Colonic mucosa (tissue), 4 donors: ENCODE measurements around the gene PTGES3L. TPM values are rescaled to one million over a fixed set of nuclear protein-coding genes. Genes with fewer than 3 reads are reported as not detected.
"Not testable (repeated sequence)": the region's sequence is repeated elsewhere in the genome, so short reads cannot be mapped to it uniquely, and the experiment has no call there.

Source experiments
- DNase-seq: peaks from one replicate; pipeline ENCODE4 v3.0.0-alpha.2; 2020
- H3K27ac ChIP-seq: fragments of 200-600 bp; one replicate; pipeline ENCODE4 v1.8.0; 2021
- H3K27me3 ChIP-seq: fragments of 200-600 bp; one replicate; pipeline ENCODE4 v1.8.0; 2021
- H3K36me3 ChIP-seq: fragments of 200-600 bp; one replicate; pipeline ENCODE4 v1.8.0; 2021
- H3K4me1 ChIP-seq: fragments of 200-600 bp; one replicate; pipeline ENCODE4 v1.8.0; 2021; ENCODE audit warnings: mild to moderate bottlenecking
- H3K4me3 ChIP-seq: fragments of 200-600 bp; one replicate; pipeline ENCODE4 v1.8.0; 2021
- H3K9ac ChIP-seq, 2 donors: one replicate each; pipeline ENCODE4 v1.7.0; 2013; ENCODE audit warnings: control low read depth in 2 of 2, low read depth in 2 of 2, low read length in 2 of 2
- H3K9me3 ChIP-seq: fragments of 200-600 bp; one replicate; pipeline ENCODE4 v1.8.0; 2021
- CTCF ChIP-seq: fragments of 200-600 bp; IDR thresholded peaks from one replicate; pipeline ENCODE4 v1.8.0; 2022; ENCODE audit warnings: antibody characterized with exemption, mild to moderate bottlenecking
- intact Hi-C: fragments of 100-400 bp; cut with DNase I; formaldehyde crosslinking; loops from one replicate; pipeline ENCODE4 v1.14.1; 2022
- total RNA-seq, 2 donors: library from RNA; stranded (reverse); fragmentation: NEBNext Ultra II Directional in 1 of 2; extraction: Animal tissue kit (Norgen Biotek cat#: 25700) in 1 of 2; gene quantifications; one replicate each; pipeline ENCODE4 v1.2.1, GENCODE V29; 2021
- donor health status: healthy.
- donor health status: DM: no; HTN: no; CAD: no.
- donor health status: DM: no; HTN: no; CAD: no.

The PTGES3L gene
- total RNA-seq, 2 donors from 2014 or later: 1.5 to 2.4 TPM

GRCh38 chr17:42920106-42920900 lies 59.6 kb downstream of the PTGES3L start:
- intact Hi-C loops: no loop called here
- no peak overlapping the region for H3K9ac ChIP-seq
- H3K9me3 ChIP-seq: no peaks in the 10 kb centered on the region
- DNase-seq: no peak
- H3K27ac ChIP-seq: no peak overlapping the region
- H3K4me3 ChIP-seq: no peak overlapping the region
- TF ChIP-seq CTCF: no peak
- H3K4me1 ChIP-seq: no peaks in the 10 kb centered on the region
- H3K36me3 ChIP-seq: no peaks in the 10 kb centered on the region
- H3K27me3 ChIP-seq: peaks cover 38% of the 10 kb centered on the region

GRCh38 chr17:42919522-42920077 lies 60.3 kb downstream of the PTGES3L start:
- intact Hi-C loops, H3K4me3 ChIP-seq, H3K27ac ChIP-seq, H3K36me3 ChIP-seq, DNase-seq, H3K9ac ChIP-seq, H3K4me1 ChIP-seq, H3K9me3 ChIP-seq: not testable (repeated sequence)
- peaks cover 42% of the 10 kb centered on the region for H3K27me3 ChIP-seq

DNA sequence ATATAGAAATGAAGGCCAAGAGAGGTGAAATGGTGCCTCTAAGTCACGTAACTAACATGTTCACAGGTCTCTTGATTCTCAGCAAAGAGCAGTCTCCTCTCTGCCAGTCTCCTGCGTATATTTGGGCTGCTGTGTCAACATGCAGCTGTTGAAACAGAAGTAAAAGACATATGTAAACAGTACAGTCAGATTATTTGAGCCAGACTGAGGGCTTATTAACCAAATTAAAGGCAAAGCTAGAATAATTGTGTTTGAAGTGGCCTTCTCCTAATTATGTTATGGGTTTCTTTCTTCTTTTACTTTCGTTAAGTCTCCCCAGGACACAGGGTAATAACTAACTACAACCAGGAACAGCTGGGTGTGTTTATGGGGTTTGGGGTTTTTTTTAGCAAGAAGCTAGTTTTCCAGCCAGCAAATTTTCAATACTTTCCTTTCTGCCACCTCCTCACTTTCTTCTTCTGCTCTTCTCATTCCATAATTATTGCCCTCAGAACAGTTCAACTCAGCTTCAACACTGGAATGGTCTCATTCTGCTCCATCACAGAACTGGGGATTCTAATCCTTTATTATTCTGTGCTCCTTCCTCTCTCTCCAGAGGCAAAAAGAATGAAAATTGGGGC lies 60.9 kb downstream of the PTGES3L start:
- TF ChIP-seq CTCF: no peak
- no peaks in the 10 kb centered on the region for H3K4me1 ChIP-seq
- H3K9me3 ChIP-seq: no peaks in the 10 kb centered on the region
- no peaks in the 10 kb centered on the region for H3K36me3 ChIP-seq
- intact Hi-C loops: no loop called here
- no peak for DNase-seq
- no peak overlapping the region for H3K4me3 ChIP-seq
- no peak overlapping the region for H3K9ac ChIP-seq
- no peak overlapping the region for H3K27ac ChIP-seq
- H3K27me3 ChIP-seq: peaks cover 42% of the 10 kb centered on the region

Other genes starting within 250 kb of the PTGES3L start
- 10 to 100 TPM; 15.9 to 20.3 TPM for gene EZH1, start 235.0 kb downstream of the PTGES3L start, total RNA-seq
- gene RAMP2, start 218.9 kb downstream of the PTGES3L start, total RNA-seq: 1 to 10 TPM; 3.5 to 8.4 TPM
- 100 to 1,000 TPM in 1 of 2 donors, 10 to 100 TPM in 1; 86.9 to 105 TPM for gene VPS25, start 206.6 kb downstream of the PTGES3L start, total RNA-seq
- gene WNK4, start 199.5 kb downstream of the PTGES3L start, total RNA-seq: 10 to 100 TPM; 32.6 to 54.6 TPM
- 100 to 1,000 TPM; 167 to 219 TPM for gene COA3, start 181.4 kb downstream of the PTGES3L start, total RNA-seq
- gene CNTD1, start 181.2 kb downstream of the PTGES3L start, total RNA-seq: under 1 TPM in 1 of 2 donors, not detected in 1; 0.61 TPM
- 100 to 1,000 TPM; 118 to 145 TPM for gene BECN1, start 155.8 kb downstream of the PTGES3L start, total RNA-seq
- gene PSME3, start 146.7 kb downstream of the PTGES3L start, total RNA-seq: 100 to 1,000 TPM in 1 of 2 donors, 10 to 100 TPM in 1; 86.4 to 163 TPM
- gene AOC2, start 135.5 kb downstream of the PTGES3L start, total RNA-seq: 1 to 10 TPM in 1 of 2 donors, under 1 TPM in 1; 0.32 to 1.1 TPM
- gene AOC3, start 128.9 kb downstream of the PTGES3L start, total RNA-seq: 10 to 100 TPM in 1 of 2 donors, 1 to 10 TPM in 1; 5.3 to 28.3 TPM
- gene G6PC1, start 79.3 kb downstream of the PTGES3L start, total RNA-seq: under 1 TPM in 1 of 2 donors, not detected in 1; 0.40 TPM
- 10 to 100 TPM; 19.8 to 34.3 TPM for gene AARSD1, start 15.6 kb downstream of the PTGES3L start, total RNA-seq
- gene RUNDC1, start 485 bp upstream of the PTGES3L start, total RNA-seq: 10 to 100 TPM; 18.7 to 22.3 TPM
- gene RPL27, start 18.3 kb upstream of the PTGES3L start, total RNA-seq: 100 to 1,000 TPM; 707 to 851 TPM
- 10 to 100 TPM; 25.9 to 27.9 TPM for gene IFI35, start 26.7 kb upstream of the PTGES3L start, total RNA-seq
- 10 to 100 TPM; 33.2 to 61.5 TPM for gene VAT1, start 42.3 kb upstream of the PTGES3L start, total RNA-seq
- under 1 TPM; 0.30 to 0.56 TPM for gene RND2, start 45.2 kb upstream of the PTGES3L start, total RNA-seq
- gene BRCA1, start 145.3 kb upstream of the PTGES3L start, total RNA-seq: 10 to 100 TPM in 1 of 2 donors, 1 to 10 TPM in 1; 9.5 to 44.1 TPM
- gene NBR1, start 191.1 kb upstream of the PTGES3L start, total RNA-seq: 100 to 1,000 TPM in 1 of 2 donors, 10 to 100 TPM in 1; 92.8 to 159 TPM
- 10 to 100 TPM in 1 of 2 donors, 1 to 10 TPM in 1; 4.8 to 10.2 TPM for gene TMEM106A, start 231.8 kb upstream of the PTGES3L start, total RNA-seq
- not detected for gene CCDC200, start 248.5 kb upstream of the PTGES3L start, total RNA-seq